Neuronal stem cell (in vitro differentiated cells): ENCODE data around the gene PDE7B.

ENCODE experiments used
- DNase-seq: peaks from one replicate; pipeline ENCODE4 v3.0.0-alpha.2; 2013; ENCODE audit warnings: low spot score
- H2AFZ ChIP-seq: one replicate; pipeline ENCODE4 v1.6.1; 2013; ENCODE audit warnings: mild to moderate bottlenecking, low read length, inconsistent platforms
- H2AK5ac ChIP-seq: 2 replicates; pipeline ENCODE4 v1.6.1; 2013; ENCODE audit warnings: low read depth, mild to moderate bottlenecking, inconsistent platforms, low read length, moderate library complexity, mixed read lengths
- H2BK120ac ChIP-seq: 2 replicates; pipeline ENCODE4 v1.6.1; 2013; ENCODE audit warnings: low read depth, mild to moderate bottlenecking, inconsistent platforms, low read length, moderate library complexity, mixed read lengths
- H2BK12ac ChIP-seq: one replicate; pipeline ENCODE4 v1.6.1; 2013; ENCODE audit warnings: low read length, inconsistent platforms
- H2BK15ac ChIP-seq: 2 replicates; pipeline ENCODE4 v1.6.1; 2013; ENCODE audit warnings: mild to moderate bottlenecking, low read length, inconsistent platforms, mixed read lengths
- H2BK5ac ChIP-seq: one replicate; pipeline ENCODE4 v1.6.1; 2013; ENCODE audit warnings: inconsistent platforms, mild to moderate bottlenecking, low read length, moderate library complexity
- H3K14ac ChIP-seq: one replicate; pipeline ENCODE4 v1.6.1; 2013; ENCODE audit warnings: low read length, inconsistent platforms
- H3K18ac ChIP-seq: 2 replicates; pipeline ENCODE4 v1.6.1; 2013; ENCODE audit warnings: low read length, inconsistent platforms
- H3K23ac ChIP-seq: 2 replicates; pipeline ENCODE4 v1.6.1; 2013; ENCODE audit warnings: low read depth, mild to moderate bottlenecking, mixed read lengths, low read length, inconsistent platforms; ENCODE audit not compliant: poor library complexity
- H3K27ac ChIP-seq: replicated peaks from 3 replicates; pipeline ENCODE4 v1.5.1; 2013; ENCODE audit warnings: low read length, inconsistent platforms
- H3K27me3 ChIP-seq, 3 experiments: 2 replicates each; pipeline ENCODE4 v1.6.1; 2013; ENCODE audit warnings: low read length in 3 of 3, mild to moderate bottlenecking in 2 of 3, inconsistent platforms in 1 of 3, low read depth in 1 of 3, mixed read lengths in 1 of 3, moderate library complexity in 1 of 3; ENCODE audit not compliant: control insufficient read depth in 3 of 3, insufficient read depth in 3 of 3
- H3K36me3 ChIP-seq, 2 donors: replicated peaks in 1 of 2; 2 replicates each; pipeline ENCODE4 v1.6.1; 2013; ENCODE audit warnings: low read length in 2 of 2; ENCODE audit not compliant: control insufficient read depth in 2 of 2, insufficient read depth in 2 of 2
- H3K4ac ChIP-seq: 2 replicates; pipeline ENCODE4 v1.6.1; 2013; ENCODE audit warnings: inconsistent platforms, mild to moderate bottlenecking, low read length, moderate library complexity
- H3K4me1 ChIP-seq, 2 donors: 1 replicate in 1 of 2; 2 replicates in 1 of 2; pipeline ENCODE4 v1.6.1; 2013; ENCODE audit warnings: low read length in 2 of 2, low read depth in 1 of 2; ENCODE audit not compliant: control insufficient read depth in 2 of 2, insufficient read depth in 1 of 2
- H3K4me2 ChIP-seq: one replicate; pipeline ENCODE4 v1.6.1; 2013; ENCODE audit warnings: mild to moderate bottlenecking, low read length, inconsistent platforms; ENCODE audit not compliant: insufficient read depth, poor library complexity, severe bottlenecking
- H3K4me3 ChIP-seq, 2 donors: 2 replicates each; pipeline ENCODE4 v1.5.1; 2013; ENCODE audit warnings: low read length in 2 of 2, mild to moderate bottlenecking in 2 of 2, inconsistent platforms in 1 of 2, moderate library complexity in 1 of 2
- H3K79me1 ChIP-seq: one replicate; pipeline ENCODE4 v1.6.1; 2013; ENCODE audit warnings: low read depth, mild to moderate bottlenecking, inconsistent platforms, low read length, moderate library complexity
- H3K9ac ChIP-seq: one replicate; pipeline ENCODE4 v1.6.1; 2013; ENCODE audit warnings: mild to moderate bottlenecking, low read depth, low read length, inconsistent platforms; ENCODE audit not compliant: poor library complexity
- H3K9me3 ChIP-seq, 2 donors: replicated peaks in 1 of 2; 2 replicates each; pipeline versions ENCODE3 to v1.6.1; 2013; ENCODE audit warnings: low read length in 2 of 2, mild to moderate bottlenecking in 2 of 2, inconsistent platforms in 1 of 2, low read depth in 1 of 2, mixed read lengths in 1 of 2, moderate library complexity in 1 of 2; ENCODE audit not compliant: control insufficient read depth in 2 of 2, insufficient read depth in 1 of 2
- H4K8ac ChIP-seq: one replicate; pipeline ENCODE4 v1.6.1; 2013; ENCODE audit warnings: low read depth, mild to moderate bottlenecking, inconsistent platforms, low read length, moderate library complexity
- H4K91ac ChIP-seq: one replicate; pipeline ENCODE4 v1.6.1; 2013; ENCODE audit warnings: low read length, low read depth, mild to moderate bottlenecking, inconsistent platforms; ENCODE audit not compliant: poor library complexity
- WGBS, 2 donors: extraction: QIAGEN DNeasy Blood & Tissue Kit; methylation state at CpG; one replicate each; pipeline ENCODE4 v1.1.7; 2013; ENCODE audit warnings: missing lambda C conversion rate in 2 of 2, mixed read lengths in 1 of 2; ENCODE audit not compliant: insufficient read length in 2 of 2, insufficient replicate concordance in 1 of 2; ENCODE audit errors: extremely low coverage in 2 of 2; 5-methylcytosine and 5-hydroxymethylcytosine counted together

The PDE7B gene

GRCh38 chr6:135883045-135883444 lies 31.5 kb downstream of the PDE7B start:
- Histone ChIP-seq H2BK120ac (no peak overlapping the region), H3K9me3 (no peaks in the 10 kb centered on the region), H2BK15ac (no peak overlapping the region), H3K23ac (no peak overlapping the region), H3K27ac (no peak overlapping the region), H3K4ac (no peak overlapping the region), H3K4me1 (no peaks in the 10 kb centered on the region), H3K27me3 (no peaks in the 10 kb centered on the region), H4K91ac (no peak overlapping the region), H2BK5ac (no peak overlapping the region), H3K36me3 (no peaks in the 10 kb centered on the region), H3K9ac (no peak overlapping the region), H2AK5ac (no peak overlapping the region), H3K14ac (no peak overlapping the region), H3K4me3 (no peak overlapping the region), H2BK12ac (no peak overlapping the region), H4K8ac (no peak overlapping the region), H3K79me1 (no peaks in the 10 kb centered on the region), H3K4me2 (no peak overlapping the region), H2AFZ (no peak overlapping the region), H3K18ac (no peak overlapping the region)
- no peak for DNase-seq
- WGBS, 2 donors, result no CpG with 5 or more reads among the region's 2 CpGs

GRCh38 chr6:135883536-135883935 lies 32.0 kb downstream of the PDE7B start:
- Histone ChIP-seq H3K18ac (no peak overlapping the region), H3K79me1 (no peaks in the 10 kb centered on the region), H3K9ac (no peak overlapping the region), H4K8ac (no peak overlapping the region), H3K27me3 (no peaks in the 10 kb centered on the region), H2AK5ac (no peak overlapping the region), H2BK12ac (no peak overlapping the region), H3K4me3 (no peak overlapping the region), H3K4me1 (no peaks in the 10 kb centered on the region), H2BK15ac (no peak overlapping the region), H4K91ac (no peak overlapping the region), H2BK120ac (no peak overlapping the region), H3K27ac (no peak overlapping the region), H3K4ac (no peak overlapping the region), H3K4me2 (no peak overlapping the region), H3K36me3 (no peaks in the 10 kb centered on the region), H2BK5ac (no peak overlapping the region), H3K14ac (no peak overlapping the region), H2AFZ (no peak overlapping the region), H3K23ac (no peak overlapping the region), H3K9me3 (no peaks in the 10 kb centered on the region)
- DNase-seq, result no peak
- WGBS, 2 donors, result no CpG with 5 or more reads among the region's 2 CpGs

GRCh38 chr6:135884136-135884535 lies 32.6 kb downstream of the PDE7B start:
- Histone ChIP-seq H2BK12ac (no peak overlapping the region), H2BK15ac (no peak overlapping the region), H2BK120ac (no peak overlapping the region), H3K9me3 (no peaks in the 10 kb centered on the region), H3K9ac (no peak overlapping the region), H4K8ac (no peak overlapping the region), H3K79me1 (no peaks in the 10 kb centered on the region), H4K91ac (no peak overlapping the region), H3K36me3 (no peaks in the 10 kb centered on the region), H3K23ac (no peak overlapping the region), H2AK5ac (no peak overlapping the region), H3K27me3 (no peaks in the 10 kb centered on the region), H3K4me1 (no peaks in the 10 kb centered on the region), H3K4ac (no peak overlapping the region), H2BK5ac (no peak overlapping the region), H3K4me2 (no peak overlapping the region), H3K4me3 (no peak overlapping the region), H3K27ac (no peak overlapping the region), H3K14ac (no peak overlapping the region), H2AFZ (no peak overlapping the region), H3K18ac (no peak overlapping the region)
- DNase-seq, result no peak
- no CpG with 5 or more reads among the region's 4 CpGs for WGBS, 2 donors

- Histone ChIP-seq H3K27ac (no peak overlapping the region), H2BK12ac (no peak overlapping the region), H3K79me1 (no peaks in the 10 kb centered on the region), H3K9ac (no peak overlapping the region), H3K4ac (no peak overlapping the region), H2BK120ac (no peak overlapping the region), H3K14ac (no peak overlapping the region), H3K36me3 (no peaks in the 10 kb centered on the region), H2BK15ac (no peak overlapping the region), H3K4me2 (no peak overlapping the region), H3K27me3 (no peaks in the 10 kb centered on the region), H2BK5ac (no peak overlapping the region), H4K8ac (no peak overlapping the region), H3K4me3 (no peak overlapping the region), H4K91ac (no peak overlapping the region), H3K9me3 (no peaks in the 10 kb centered on the region), H3K18ac (no peak overlapping the region), H3K23ac (no peak overlapping the region), H2AFZ (no peak overlapping the region), H3K4me1 (no peaks in the 10 kb centered on the region), H2AK5ac (no peak overlapping the region)
- no CpG with 5 or more reads among the region's 1 CpG for WGBS, 2 donors
- no peak for DNase-seq
Observed at GRCh38 chr6:135887069-135887468, 35.6 kb downstream of the PDE7B start.
